GM12878 (cell line): Measurements from ENCODE around the gene ZDHHC9. TPM values are rescaled to one million over a fixed set of nuclear protein-coding genes. Genes with fewer than 3 reads are reported as not detected.

ENCODE experiments used
- ATAC-seq: fragments of 200-7000 bp; cut with Tn5 transposase; 3 replicates; pipeline ENCODE4 v1.9.1; 2020; ENCODE audit warnings: mild to moderate bottlenecking, moderate library complexity
- BruUV-seq: library from RNA; stranded (reverse); fragments of 400-500 nt; replicated peaks from 2 replicates; lab custom pipeline; 2021; lab: Mats Ljungman, UMichigan
- CTCF ChIA-PET: fragments of 300-600 bp; sonication (Branson Sonifier 250); formaldehyde crosslinking; extraction: SDS; loops from one replicate; lab custom pipeline; 2021; ENCODE audit warnings: inconsistent platforms; lab: Yijun Ruan, JAX
- POLR2A ChIA-PET: fragments of 350-600 bp; formaldehyde crosslinking; extraction: SDS; loops from one replicate; lab custom pipeline; 2021; ENCODE audit warnings: inconsistent platforms; lab: Charles Lee
- RAD21 ChIA-PET: fragments of 300-600 bp; sonication (Branson Sonifier 250); formaldehyde crosslinking; loops from one replicate; lab custom pipeline; 2023; ENCODE audit warnings: antibody characterized with exemption; ENCODE audit not compliant: unreplicated experiment; lab: Charles Lee
- SMC1A ChIA-PET: fragments of 300-600 bp; sonication (Branson Sonifier 250); formaldehyde crosslinking; loops from one replicate; lab custom pipeline; 2023; ENCODE audit not compliant: unreplicated experiment, uncharacterized antibody; lab: Charles Lee
- DNase-seq: peaks from one replicate; pipeline ENCODE4 v3.0.0-alpha.2; 2011; ENCODE audit warnings: low read depth, low spot score
- FAIRE-seq: peaks from 3 replicates; lab custom pipeline; 2011; peaks lifted over from hg19 to GRCh38; lab: Jason Lieb, UNC
- H2AFZ ChIP-seq: 2 replicates; pipeline ENCODE4 v1.6.0; 2011; ENCODE audit warnings: low read depth, low read length, control low read depth; ENCODE audit not compliant: control insufficient read depth
- H3K27ac ChIP-seq: 2 replicates; pipeline ENCODE4 v1.5.1; 2011; ENCODE audit warnings: control low read depth; ENCODE audit not compliant: control insufficient read depth, insufficient read depth
- H3K27me3 ChIP-seq, 2 experiments: replicated peaks in 1 of 2; 2 replicates each; pipeline versions ENCODE4 v1.6.0 to v1.6.1; 2011; ENCODE audit warnings: low read length in 1 of 2; ENCODE audit not compliant: control insufficient read depth in 2 of 2, insufficient read depth in 2 of 2
- H3K36me3 ChIP-seq, 2 experiments: 2 replicates each; pipeline ENCODE4 v1.5.1; 2011; ENCODE audit warnings: low read length in 1 of 2; ENCODE audit not compliant: control insufficient read depth in 2 of 2, insufficient read depth in 2 of 2
- H3K4me1 ChIP-seq: 2 replicates; pipeline ENCODE4 v1.6.1; 2011; ENCODE audit warnings: mild to moderate bottlenecking, low read length, moderate library complexity, mixed read lengths; ENCODE audit not compliant: control insufficient read depth, insufficient read depth
- H3K4me2 ChIP-seq: 2 replicates; pipeline ENCODE4 v1.6.0; 2011; ENCODE audit warnings: control low read depth; ENCODE audit not compliant: control insufficient read depth, insufficient read depth
- H3K4me3 ChIP-seq: fragments of 200-600 bp; sonication (generic); 2 replicates; pipeline ENCODE4 v1.5.1; 2016
- H3K79me2 ChIP-seq: 2 replicates; pipeline ENCODE4 v1.6.0; 2011; ENCODE audit warnings: low read length; ENCODE audit not compliant: control insufficient read depth, insufficient read depth
- H3K9ac ChIP-seq: 2 replicates; pipeline ENCODE4 v1.8.0; 2011; ENCODE audit warnings: low read length, control low read depth, mixed read lengths; ENCODE audit not compliant: control insufficient read depth, insufficient read depth
- H3K9me3 ChIP-seq: replicated peaks from 3 replicates; pipeline ENCODE4 v1.5.1; 2011; ENCODE audit warnings: mild to moderate bottlenecking, low read length; ENCODE audit not compliant: control insufficient read depth, insufficient read depth
- H4K20me1 ChIP-seq: 2 replicates; pipeline ENCODE4 v1.6.0; 2011; ENCODE audit not compliant: control insufficient read depth, insufficient read depth
- ETV6 ChIP-seq, 2 experiments: fragments of 450-650 bp in 1 of 2; IDR thresholded peaks in 1 of 2; conservative IDR thresholded peaks in 1 of 2; 2 replicates each; pipeline ENCODE4 v1.6.1; 2014; ENCODE audit warnings: antibody characterized with exemption in 1 of 2, borderline replicate concordance in 1 of 2, low read depth in 1 of 2, mild to moderate bottlenecking in 1 of 2, moderate library complexity in 1 of 2
- NFXL1 ChIP-seq: fragments of 450-650 bp; IDR thresholded peaks from 2 replicates; pipeline ENCODE4 v1.6.1; 2017; ENCODE audit warnings: antibody characterized with exemption, mild to moderate bottlenecking, borderline replicate concordance
- RAD21 ChIP-seq: IDR thresholded peaks from 2 replicates; pipeline ENCODE4 v1.6.1; 2011; ENCODE audit warnings: mild to moderate bottlenecking, low read depth, low read length, moderate library complexity; ENCODE audit not compliant: insufficient read depth
- RBBP5 ChIP-seq: fragments of 200-600 bp; sonication (generic); conservative IDR thresholded peaks from 2 replicates; pipeline ENCODE4 v1.6.1; 2016
- SPI1 ChIP-seq: IDR thresholded peaks from 2 replicates; pipeline ENCODE4 v1.6.1; 2011; ENCODE audit warnings: low read depth, mild to moderate bottlenecking, low read length, moderate library complexity, borderline replicate concordance; ENCODE audit not compliant: insufficient read depth
- SREBF2 ChIP-seq: IDR thresholded peaks from 2 replicates; pipeline ENCODE4 v1.6.1; 2012; ENCODE audit warnings: mild to moderate bottlenecking, low read length
- WGBS: methylation state at CpG from one replicate; pipeline ENCODE4 v1.1.6; 2016; ENCODE audit warnings: low lambda C conversion rate; ENCODE audit not compliant: insufficient replicate concordance, insufficient coverage; ENCODE audit errors: missing lambda C conversion rate; 5-methylcytosine and 5-hydroxymethylcytosine counted together
- in situ Hi-C: fragments of 300-500 bp; cut with MboI; formaldehyde crosslinking; loops from 9 replicates; pipeline ENCODE4 v1.14.3; 2018; ENCODE audit warnings: mixed read lengths
- intact Hi-C: fragments of 100-400 bp; cut with micrococcal nuclease; formaldehyde crosslinking; loops from one replicate; pipeline ENCODE4 v1.14.2; 2022; ENCODE audit not compliant: unreplicated experiment
- polyA plus RNA-seq, 11 experiments: library from polyadenylated mRNA; depleted of rRNA in 4 of 11; unstranded in 6 of 11; stranded (reverse) in 5 of 11; fragments of >200 nt; fragmentation: Nextera tagmentation in 4 of 11; fragmentation: Illumina TruSeq in 1 of 11; extraction: Ambion mirVana in 4 of 11; extraction: Trizol in 1 of 11; gene quantifications; 1 replicate in 1 of 11; 2 replicates in 10 of 11; pipeline versions ENCODE4 v1.2.1 to v1.2.3, GENCODE V29; 2011 to 2016; ENCODE audit warnings: inconsistent platforms in 2 of 11, missing spikeins in 2 of 11, low read depth in 1 of 11
- total RNA-seq, 4 experiments: library from RNA; depleted of rRNA in 3 of 4; stranded (reverse); fragments of >200 nt in 3 of 4; fragmentation: Illumina TruSeq in 1 of 4; extraction: Trizol in 1 of 4; gene quantifications; 2 replicates each; pipeline versions ENCODE4 v1.2.1 to v1.2.3, GENCODE V29; 2013 to 2021

ZDHHC9 gene
- total and polyA plus RNA-seq, 10 of the 15 experiments (the other 5 are each of a cell fraction or from before 2014, with no cell fraction given): 1.8 to 13.0 (median 5.4) TPM

DNA sequence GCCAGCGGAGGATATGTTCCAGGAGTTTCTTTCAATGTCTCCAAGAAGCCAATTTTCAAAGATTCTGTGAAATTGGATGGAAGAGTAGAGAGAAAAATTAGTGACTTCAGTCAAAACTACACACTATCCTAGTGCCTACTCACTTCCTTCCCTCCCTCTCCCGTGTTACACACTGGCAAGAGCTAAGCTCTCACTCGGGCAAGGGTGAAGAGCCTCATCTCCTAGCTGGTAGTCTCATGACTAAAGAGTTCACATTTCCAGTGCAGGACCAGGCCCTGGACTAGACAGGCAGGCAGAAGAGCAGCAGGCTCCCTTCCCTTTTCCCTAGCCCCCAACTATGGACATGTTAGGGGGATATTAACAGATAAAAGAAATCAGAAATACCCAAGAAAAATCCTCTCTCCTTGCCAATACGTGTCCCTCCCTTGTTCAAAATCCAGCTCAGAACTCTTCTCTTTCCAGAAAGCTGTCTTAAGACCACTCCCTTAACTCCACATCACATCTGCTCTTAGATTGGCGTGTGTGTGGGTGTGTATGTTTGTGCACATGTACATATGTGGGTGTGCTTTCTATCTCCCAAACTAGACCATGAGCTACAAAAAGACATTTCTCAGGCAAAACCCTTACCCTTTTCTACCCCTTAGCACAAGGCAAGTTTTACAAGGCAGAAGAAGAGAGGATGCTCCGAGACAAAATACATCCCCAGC, 29.9 kb downstream of the ZDHHC9 start:
- in situ Hi-C loops (no loop called here), intact Hi-C loops (no loop called here)
- no TSS peak for BruUV-seq
- Histone ChIP-seq H3K4me1 (no peaks in the 10 kb centered on the region), H3K27me3 (no peaks in the 10 kb centered on the region), H3K9ac (no peak overlapping the region), H3K4me3 (no peak overlapping the region), H3K27ac (no peak overlapping the region), H2AFZ (no peak overlapping the region), H3K36me3 (no peaks in the 10 kb centered on the region), H3K4me2 (no peak overlapping the region), H3K9me3 (no peaks in the 10 kb centered on the region), H4K20me1 (no peaks in the 10 kb centered on the region), H3K79me2 (no peaks in the 10 kb centered on the region)
- FAIRE-seq (no peak), DNase-seq (no peak), ATAC-seq (no peak)
- ChIA-PET CTCF (interaction anchor here (0.6 to 1.2 kb wide), 4 partner anchors 9 to 19 kb away, joined by 3 to 4 read pairs (median 3); no protein-coding TSS in a partner anchor), POLR2A (no interaction called here), RAD21 (interaction anchor here (1.1 kb wide), 1 partner anchor 13 kb away, joined by 3 read pairs; no protein-coding TSS in a partner anchor), SMC1A (no interaction called here)
- TF ChIP-seq SPI1 (no peak), RAD21 (no peak), SREBF2 (no peak), ETV6 (conservative IDR thresholded peaks at IDR 0.05 in 1 of 2, IDR thresholded peaks at IDR 0.05 in 1 of 2; ENCODE audit: borderline replicate concordance in 1 of 2, low read depth in 1 of 2) (no peak), NFXL1 (no peak), RBBP5 (no peak)
- WGBS: 46% methylated on average over 6 of the region's 6 CpGs
